GM21825 (cell line): Measurements from ENCODE around the gene EXOC4.

Experiments used
- ATAC-seq: cut with Tn5 transposase; IDR thresholded peaks from one replicate; pipeline ENCODE4 v1.9.1; 2021; ENCODE audit warnings: mild to moderate bottlenecking, moderate library complexity; ENCODE audit not compliant: unreplicated experiment

Gene EXOC4

DNA sequence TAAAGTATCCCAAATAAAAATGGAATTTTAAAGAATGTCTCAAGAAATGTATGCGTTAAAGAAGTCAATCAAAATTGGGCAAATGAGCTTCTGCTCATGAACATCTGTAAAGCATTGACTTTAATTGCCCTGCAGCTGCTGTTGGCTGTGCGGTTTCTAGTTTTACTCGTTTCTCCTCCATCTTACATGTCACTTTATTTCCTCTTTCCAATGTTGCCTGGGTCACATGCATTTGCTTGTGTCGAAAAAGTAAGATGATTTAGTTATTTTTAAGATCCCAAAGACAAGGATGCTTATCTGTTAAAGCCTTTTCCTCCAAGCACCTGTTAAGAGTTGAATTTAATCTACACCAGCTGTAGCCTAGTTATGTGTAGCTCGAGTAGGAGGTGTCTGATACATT is 310.4 kb downstream of the EXOC4 start:
- ATAC-seq: no peak

DNA sequence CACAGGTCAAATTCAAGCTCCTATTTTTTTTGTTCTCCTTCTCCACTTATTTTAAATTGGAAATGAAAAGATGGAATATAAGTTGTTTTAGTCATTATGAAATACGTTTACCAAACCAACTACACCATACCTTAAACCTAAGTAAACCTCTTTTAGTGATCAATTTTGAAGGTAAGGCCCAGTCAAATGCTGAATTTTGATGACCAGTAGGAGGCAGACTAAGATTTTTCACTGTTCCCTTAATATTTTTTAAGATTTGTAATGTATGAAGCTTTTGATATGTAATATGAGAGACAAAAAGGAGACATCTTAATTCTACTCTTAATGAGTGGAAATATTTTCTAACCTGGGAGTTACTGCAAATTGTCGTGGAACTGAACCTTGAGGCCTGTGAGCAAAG is 311.6 kb downstream of the EXOC4 start:
- ATAC-seq: no peak

DNA sequence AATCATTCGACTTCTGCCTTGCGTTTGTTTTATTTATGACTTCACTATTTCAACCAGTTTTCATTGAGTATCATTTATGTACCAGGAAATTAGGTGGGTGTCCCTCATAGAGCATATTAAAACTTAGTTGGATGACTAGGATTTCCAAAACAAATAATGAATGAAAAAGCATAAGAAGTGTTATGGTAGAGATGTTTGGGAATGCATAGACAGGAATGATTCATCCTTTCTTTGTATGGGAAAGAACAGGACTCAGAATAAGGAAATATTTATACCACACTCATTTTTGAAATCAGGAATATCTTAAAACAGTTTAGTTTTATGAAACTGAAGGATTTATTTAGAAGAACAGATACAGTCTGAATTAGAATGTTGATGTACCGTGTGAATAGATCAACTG is 315.7 kb downstream of the EXOC4 start:
- no peak for ATAC-seq

DNA sequence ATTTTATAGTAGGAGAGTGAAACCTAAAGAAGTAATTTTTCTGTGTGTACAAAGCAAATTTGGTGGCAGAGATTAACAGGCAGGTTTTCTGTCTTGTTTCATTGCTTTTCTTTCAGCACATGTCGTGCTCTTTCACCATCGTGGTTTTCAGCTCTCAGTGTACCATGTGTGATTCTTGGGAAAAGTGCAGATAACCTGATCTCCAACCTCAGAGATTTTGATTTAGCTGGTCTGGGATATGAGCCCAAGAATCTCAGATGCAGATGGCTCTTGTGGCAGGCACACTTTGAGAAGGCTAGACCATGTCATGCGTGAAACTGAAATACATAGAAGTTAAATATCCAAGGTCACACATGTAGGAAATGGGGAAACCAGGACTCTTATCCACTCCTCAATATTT is 317.4 kb downstream of the EXOC4 start:
- no peak for ATAC-seq

DNA sequence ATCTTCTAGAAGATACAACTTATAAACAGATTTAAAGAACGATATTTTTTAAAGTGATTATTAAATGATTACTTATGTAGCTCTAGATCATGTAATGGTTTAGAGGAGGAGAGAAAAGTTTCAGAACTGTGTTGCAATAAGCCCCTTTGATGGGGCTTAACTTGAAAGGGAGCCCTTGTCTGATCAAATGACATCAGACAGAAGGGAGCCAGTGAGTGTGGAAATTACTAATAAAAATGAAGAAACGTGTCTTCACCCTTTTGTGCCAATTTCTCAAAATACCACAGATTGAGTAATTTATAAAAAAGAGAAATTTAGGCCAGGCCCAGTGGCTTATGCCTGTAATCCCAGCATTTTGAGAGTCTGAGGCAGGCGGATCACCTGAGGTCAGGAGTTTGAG is 318.2 kb downstream of the EXOC4 start:
- ATAC-seq: no peak

DNA sequence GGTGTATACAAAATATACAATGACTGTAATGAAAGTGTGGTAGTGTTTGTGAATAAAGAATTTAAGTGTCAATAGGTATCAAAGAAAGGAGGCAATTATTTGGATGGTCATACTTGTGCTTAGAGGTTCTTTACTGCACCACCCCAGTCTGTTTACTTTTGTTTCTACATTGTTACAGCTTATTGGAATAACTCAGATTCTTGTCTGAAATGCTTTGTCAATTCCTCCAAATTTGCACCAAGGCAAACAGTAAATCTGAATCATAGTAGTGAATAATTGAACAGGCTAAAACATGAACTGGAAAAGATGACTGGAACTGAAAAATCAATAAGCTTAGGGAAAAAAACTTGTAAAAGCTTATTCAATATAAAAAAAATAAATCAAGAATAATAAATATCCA is 319.2 kb downstream of the EXOC4 start:
- ATAC-seq: no peak

DNA sequence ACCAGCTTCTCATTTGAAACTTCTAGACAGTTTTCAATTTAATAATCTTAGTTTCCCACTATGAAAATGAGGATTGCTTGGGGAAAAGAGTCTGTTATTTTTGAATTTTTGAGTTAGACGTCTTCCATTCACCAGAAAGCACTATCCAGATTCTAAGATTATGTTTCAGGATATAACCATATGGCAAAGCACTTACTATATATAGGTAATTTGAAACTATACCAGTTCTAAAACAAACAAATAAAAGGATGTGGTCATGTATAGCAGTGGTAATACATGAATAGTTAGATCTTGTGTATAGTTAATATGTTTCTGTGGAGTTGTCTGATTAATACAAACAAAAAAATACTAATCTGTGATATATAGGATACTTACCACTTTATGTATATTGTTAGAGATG is 320.0 kb downstream of the EXOC4 start:
- ATAC-seq: no peak

DNA sequence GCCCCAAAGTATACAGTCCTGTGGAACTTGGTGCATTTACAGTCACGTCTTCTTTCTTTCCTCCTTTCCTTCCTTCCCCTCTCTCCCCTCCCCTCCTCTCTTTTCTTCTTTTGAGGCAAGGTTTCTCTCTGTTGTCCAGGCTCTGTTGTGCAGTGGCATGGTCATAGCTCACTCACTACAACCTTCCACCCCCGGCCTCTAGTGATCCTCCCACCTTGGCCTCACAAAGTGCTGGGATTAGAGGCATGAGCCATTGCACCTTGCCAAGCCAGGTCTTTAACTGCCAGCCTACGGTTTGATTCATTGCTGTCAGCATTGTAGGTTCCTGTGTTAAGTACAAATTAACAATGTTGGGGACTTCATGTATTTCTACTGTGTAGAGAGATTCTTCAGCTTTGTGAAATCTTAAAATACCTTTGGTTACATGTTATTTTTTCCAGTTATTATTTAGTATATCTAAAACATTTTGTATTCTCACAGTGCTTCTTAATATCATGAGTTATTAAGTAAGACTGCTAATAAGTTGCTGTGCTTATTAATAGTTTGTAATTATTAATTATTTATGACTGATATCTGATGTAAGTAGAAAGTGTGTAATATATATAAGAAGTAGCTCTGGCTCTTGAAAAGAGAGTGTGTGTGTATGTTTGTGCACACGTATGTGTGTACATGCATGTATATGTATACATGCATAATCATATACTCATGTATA is 320.8 kb downstream of the EXOC4 start:
- ATAC-seq: no peak

DNA sequence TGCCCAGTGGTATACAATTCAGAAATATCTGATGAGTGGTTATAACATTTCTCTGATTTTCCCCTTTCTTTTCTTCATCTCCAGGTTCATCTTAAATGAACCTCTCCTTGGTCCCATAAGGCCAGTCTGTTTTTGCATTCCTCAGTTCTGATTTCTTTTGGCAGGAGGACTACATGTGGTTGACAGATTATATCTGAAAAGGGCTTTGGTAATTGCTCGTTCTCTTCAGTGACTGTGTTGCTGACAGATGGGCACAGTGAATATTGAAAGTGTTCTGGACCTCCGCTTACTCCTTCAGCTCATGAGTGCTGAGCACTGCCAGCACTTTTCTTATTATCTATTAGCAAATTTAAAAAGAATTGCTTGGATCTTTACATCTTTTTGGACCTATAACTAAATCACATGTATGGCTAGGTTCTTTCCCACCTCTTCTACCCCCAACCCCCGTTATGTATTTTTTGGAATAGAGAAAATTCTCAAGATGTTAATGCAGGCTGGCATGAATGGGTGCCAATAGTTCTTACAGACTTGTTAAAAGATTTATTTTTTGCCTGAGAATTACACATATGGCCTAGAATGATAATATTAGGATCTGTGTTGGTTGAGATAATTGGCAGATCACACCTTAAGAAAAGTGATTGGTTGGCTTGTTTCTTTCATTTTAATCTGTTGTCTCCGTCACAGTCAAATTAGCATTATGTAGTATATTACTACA is 323.0 kb downstream of the EXOC4 start:
- ATAC-seq: no peak

DNA sequence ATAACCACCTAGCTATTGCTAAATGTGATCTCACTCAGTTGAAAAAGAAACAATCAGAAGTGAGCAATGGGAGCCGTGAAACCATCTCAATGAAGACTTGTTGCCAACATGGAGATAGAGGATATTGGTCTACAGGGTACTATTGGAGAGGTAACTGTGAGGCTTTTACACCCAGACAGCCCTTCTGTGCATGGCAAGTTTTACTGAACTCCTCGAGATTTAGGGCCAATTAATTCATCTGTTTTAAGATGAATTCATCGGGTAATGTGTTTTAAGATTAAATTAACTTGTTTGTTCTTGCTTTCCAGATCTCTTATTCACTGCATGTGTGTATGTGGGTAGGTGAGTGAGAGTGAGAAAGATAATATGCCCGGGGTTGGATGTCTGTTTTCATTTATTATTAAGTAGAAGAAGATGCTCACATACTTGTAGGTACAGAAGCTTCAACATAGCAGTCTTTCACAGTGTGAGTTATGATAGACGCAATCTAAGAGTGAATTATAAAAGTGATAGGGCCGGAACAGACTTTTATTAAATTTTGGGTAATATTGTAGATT is 323.8 kb downstream of the EXOC4 start:
- ATAC-seq: no peak

DNA sequence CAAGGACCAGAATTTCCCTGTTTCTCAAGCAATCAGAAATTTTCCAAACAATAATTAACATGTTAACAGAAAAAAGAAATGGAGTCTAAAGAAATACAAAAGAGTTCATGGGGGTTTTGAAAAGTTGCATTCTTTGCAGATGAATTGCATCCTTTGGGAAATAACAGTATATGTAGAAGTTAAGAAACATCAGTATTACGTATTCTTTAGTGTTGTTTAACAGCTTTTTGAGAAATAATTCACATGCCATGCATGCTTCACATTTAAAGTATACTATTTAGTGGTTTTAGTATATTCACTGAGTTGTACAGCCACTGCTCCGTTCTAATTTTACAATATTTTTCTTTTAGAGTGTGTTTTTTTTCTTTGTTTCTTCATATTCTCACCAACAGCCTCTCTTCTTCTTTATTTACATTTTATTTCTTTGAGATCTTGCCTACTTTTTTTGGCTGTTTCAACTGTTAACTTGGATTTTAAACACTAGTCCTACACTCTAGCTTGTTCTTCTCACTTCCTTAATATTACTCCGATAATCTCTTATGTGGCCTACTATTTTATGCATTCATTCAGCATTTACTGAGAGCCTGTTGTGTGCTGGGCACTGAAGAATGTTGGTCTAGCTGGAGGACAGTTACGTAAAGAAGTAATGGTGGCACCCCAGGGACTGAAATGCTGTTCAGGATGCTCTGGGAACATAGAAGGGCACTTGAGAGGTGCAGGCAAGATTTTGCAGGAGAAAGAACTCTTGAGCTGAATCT is 330.1 kb downstream of the EXOC4 start:
- no peak for ATAC-seq

DNA sequence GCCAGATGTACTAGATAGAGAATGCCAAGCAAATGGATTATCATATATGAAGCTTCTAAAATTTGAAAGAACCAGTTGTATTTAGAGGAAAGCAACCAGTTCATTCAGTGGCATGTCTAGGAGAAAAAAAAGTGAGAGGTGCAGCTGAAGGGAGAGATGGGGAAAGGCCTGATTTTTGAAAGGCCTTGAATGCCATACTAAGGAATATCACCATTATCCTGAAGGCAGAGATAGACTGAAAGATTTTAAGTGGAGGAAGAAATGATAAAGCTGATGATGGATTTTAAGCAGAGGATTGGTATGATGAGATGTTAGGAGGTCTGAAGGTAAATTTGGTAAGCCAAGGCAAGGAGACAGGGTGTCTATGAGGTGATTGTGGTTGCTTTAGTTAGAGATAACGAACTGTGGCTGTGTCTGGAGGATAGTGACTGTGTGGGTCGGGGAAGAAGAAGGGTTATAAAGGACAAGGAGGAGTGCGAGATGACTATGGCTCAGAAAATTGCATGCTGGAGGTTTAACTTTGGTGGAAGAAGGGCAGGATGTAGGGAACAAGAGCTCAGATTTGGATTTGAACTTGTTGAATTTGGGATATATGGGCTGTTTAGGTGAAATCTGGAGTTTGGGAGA is 330.8 kb downstream of the EXOC4 start:
- no peak for ATAC-seq

DNA sequence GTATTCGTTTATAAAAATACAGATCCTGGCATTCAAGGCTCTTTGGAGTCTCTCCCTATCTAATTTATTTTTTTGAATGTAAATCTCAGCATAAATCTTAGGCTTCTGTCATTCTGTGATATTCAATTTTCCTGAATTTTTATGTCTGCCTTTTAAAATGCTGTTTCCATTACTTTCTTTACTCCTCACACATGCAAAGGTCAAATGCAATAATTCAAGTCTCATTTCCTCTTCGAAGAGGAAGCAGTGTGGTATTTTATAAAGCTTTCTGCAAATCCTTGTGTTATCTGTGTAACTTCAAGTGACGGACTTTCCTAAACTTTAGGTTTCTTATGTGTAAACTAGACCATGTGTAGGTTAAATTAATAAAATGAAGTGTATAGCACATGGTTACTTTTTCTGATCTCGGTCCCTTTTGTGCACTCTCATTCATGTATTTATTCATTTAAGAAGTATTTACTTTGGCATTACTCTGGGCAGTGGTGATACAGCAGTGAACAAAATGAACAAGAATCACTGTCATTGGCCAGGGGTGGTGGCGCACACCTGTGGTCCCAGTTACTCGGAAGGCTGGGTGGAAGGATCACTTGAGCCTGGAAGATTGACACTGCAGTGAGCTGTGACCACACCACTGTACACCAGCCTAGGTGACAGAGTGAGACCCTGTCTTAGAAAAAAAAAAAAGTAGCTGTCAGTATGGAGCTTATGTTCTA is 332.2 kb downstream of the EXOC4 start:
- ATAC-seq: no peak

DNA sequence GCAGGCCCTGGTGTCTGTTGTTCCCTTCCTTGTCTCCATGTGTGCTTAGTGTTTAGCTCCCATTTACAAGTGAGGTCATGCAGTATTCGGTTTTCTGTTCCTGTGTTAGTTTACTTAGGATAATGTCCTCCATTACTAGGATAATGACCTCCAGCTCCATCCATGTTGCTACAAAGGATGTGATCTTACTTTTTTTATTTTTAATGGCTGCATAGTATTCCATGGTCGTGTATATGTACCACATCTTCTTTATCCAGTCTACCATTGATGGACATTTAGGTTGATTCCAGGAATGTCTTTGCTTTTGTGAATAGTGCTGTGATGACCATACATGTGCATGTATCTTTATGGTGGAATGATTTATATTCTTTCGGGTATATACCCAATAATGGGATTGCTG is 333.4 kb downstream of the EXOC4 start:
- ATAC-seq: no peak

DNA sequence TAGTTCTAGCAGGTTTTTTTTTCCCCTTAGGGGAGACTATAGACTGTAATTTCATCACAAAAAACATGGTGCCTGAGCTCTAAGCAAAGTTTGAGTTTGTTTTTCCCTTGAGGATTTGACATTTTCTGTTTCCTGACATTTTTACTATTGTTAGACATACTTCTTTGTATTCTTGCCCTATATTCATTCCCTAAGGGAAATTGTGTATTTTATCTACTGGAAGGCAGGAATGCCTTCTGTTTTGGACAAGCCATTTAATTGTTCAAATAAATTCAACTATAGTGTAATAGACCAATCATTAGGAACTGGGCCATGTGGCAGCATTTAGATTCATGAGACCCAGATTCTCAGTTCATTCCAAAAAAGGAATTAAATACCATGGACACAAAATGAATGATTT is 335.0 kb downstream of the EXOC4 start:
- ATAC-seq: no peak

DNA sequence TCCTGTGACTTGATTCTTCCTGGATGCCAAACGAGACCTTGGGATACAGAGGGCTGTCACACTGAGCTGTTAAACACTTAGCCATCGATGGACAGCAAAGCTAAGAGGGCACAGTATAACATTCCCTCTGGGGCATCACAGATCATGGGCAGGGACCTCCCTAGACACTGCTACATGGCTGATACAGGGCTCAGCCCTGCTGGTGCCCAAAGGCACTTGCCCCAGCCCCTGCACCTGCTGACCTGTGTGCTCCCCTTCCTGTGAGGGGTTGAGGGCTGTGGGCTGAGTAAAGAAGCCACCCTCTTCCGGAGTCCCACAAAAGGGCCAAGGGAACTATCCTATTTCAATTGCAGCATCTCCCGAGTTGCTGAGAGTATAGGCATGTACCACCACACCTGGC is 337.9 kb downstream of the EXOC4 start:
- no peak for ATAC-seq

DNA sequence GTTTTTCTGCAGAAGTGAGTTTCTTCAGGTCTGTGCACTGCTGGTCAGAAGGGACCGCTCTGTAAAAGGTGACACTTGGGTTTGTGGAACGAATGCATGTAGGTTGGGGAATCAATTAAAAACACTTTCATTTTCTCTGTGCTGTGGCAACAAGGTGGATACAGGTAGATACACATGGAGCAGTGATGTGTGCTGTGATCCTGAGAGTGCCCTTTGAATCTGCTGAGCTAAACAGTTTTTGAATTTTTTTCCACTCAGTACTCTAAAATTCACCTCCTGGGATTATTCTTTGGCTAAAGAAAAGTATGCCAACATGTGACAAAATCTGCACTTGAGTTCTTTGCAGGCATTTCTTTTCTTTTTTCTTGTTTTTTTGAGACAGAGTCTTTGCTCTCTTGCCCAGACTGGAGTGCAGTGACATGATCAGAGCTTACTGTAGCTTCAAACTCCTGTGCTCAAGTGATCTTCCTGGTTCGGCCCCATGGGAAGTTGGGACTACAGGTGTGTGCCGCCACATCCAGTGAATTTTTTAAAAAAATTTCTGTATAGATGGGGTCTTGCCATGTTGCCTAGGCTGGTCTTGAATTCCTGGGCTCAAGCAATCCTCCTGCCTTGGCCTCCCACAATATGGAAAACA is 338.9 kb downstream of the EXOC4 start:
- ATAC-seq: no peak

DNA sequence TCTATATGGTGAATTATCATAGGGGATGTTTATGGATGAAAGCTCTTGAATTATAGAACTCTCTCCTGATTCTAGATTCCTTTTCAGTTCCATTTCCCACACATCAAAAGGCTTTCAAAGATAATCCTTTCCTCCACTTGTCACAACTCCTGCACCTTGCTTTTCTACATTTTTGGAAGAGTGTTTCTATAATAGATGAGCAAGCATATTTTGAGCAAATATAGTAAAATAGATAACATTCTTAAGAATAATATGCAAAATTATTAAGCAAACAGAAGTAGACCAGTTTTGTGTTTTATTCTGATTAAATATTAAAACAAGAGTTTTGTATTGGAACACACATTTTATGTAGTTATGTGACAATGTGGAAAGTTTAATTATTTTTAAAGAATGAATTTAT is 340.7 kb downstream of the EXOC4 start:
- ATAC-seq: no peak

DNA sequence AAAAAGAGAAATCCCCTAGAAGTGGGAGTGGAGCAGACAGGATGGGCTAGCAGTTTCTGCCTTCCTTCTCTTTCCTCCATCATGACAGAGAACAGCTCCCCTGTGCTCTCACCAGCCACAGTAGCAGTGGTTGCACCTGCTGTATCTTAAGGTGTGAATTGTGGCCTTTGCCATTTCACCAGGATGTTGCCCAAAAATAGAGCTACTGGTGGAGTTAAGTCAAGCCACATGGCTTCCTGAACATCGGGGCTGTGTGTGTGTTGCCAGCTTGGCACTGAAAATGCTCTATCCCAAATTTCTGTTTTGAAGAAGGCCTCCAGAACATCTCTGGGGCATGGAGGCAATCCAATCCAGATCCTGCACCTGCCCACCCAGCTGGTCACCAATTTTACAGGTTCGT is 348.7 kb downstream of the EXOC4 start:
- no peak for ATAC-seq

DNA sequence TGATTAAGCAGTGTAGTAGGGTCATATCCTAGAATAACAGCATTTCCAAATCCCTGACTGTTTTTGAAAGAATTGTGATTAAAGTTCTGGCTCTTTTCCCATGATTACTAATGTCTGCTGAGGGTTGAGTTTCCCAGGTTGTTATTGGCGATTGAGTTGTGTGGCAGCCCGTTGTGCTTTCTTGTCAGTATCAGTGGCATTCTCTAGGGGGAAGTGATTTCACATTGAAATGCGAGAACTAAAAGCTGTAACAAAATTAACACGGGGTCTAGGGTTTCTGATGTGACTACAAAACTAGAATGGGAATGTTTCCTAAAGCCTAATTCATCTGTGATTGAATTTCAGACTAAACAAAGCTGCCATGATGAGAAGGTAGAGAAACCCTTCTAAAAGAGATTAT is 349.4 kb downstream of the EXOC4 start:
- no peak for ATAC-seq
